ENCODE measurements around the gene FBXO22. TPM values are rescaled to one million over a fixed set of nuclear protein-coding genes. Genes with fewer than 3 reads are reported as not detected.

Gene FBXO22
- total and polyA plus RNA-seq, 2 experiments from 2014 or later = 37.8 to 49.8 TPM

DNA sequence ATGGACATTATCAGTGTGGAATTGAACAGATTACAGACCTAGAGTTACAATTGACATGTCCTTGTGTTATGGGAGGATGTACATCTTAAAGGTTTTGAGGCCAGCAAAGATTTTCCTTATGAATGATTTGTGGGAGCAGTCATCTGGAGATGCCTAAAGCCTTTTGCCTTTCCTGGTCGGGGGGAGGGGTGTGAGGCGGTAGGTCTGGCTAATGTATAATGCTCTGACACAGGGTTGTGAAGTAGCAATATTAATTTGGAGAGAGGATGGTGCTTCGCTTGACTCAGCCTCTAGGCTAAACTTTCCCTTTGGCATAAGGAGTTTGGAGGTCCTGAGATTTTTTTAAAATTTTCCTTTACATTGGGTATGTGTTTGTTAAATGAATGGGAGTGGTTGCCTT lies 23.3 kb downstream of the FBXO22 start:
- H3K4me2 ChIP-seq (ENCODE audit: unreplicated experiment) = no peak overlapping the region
- H3K27me3 ChIP-seq (replicated peaks; ENCODE audit: insufficient read depth) = no peaks in the 10 kb centered on the region
- H3K4me3 ChIP-seq = no peak overlapping the region
- TF ChIP-seq EZH2 (IDR thresholded peaks at IDR 0.05; ENCODE audit: insufficient read depth, poor library complexity, severe bottlenecking) (no peak), EZH2phosphoT487 (IDR thresholded peaks at IDR 0.05; ENCODE audit: insufficient read depth, low read depth) (no peak)
- H3K9me2 ChIP-seq (ENCODE audit: insufficient read depth) = no peaks in the 10 kb centered on the region
- no peak overlapping the region for H3K27ac ChIP-seq
- peaks cover 58% of the 10 kb centered on the region for H3K79me2 ChIP-seq (ENCODE audit: insufficient read depth)
- in situ Hi-C loops (cut with MboI) = no loop called here
- H2AFZ ChIP-seq = no peak overlapping the region
- H3K9ac ChIP-seq = no peak overlapping the region
- no peaks in the 10 kb centered on the region for H3F3A ChIP-seq (ENCODE audit: insufficient read depth)
- peaks cover 12% of the 10 kb centered on the region for H3K36me3 ChIP-seq (ENCODE audit: low read depth)
- peaks cover 8% of the 10 kb centered on the region for H3K4me1 ChIP-seq (ENCODE audit: insufficient read depth)
- 85% methylated on average over 3 of the region's 3 CpGs for WGBS, 2 experiments (ENCODE audit: low coverage in 1 of 2, low lambda C conversion rate in 2 of 2, missing lambda C conversion rate in 2 of 2)
- DNase-seq = no peak
- no peaks in the 10 kb centered on the region for H4K20me1 ChIP-seq (ENCODE audit: insufficient read depth)
- no peaks in the 10 kb centered on the region for H3K9me3 ChIP-seq (ENCODE audit: low read depth)

DNA sequence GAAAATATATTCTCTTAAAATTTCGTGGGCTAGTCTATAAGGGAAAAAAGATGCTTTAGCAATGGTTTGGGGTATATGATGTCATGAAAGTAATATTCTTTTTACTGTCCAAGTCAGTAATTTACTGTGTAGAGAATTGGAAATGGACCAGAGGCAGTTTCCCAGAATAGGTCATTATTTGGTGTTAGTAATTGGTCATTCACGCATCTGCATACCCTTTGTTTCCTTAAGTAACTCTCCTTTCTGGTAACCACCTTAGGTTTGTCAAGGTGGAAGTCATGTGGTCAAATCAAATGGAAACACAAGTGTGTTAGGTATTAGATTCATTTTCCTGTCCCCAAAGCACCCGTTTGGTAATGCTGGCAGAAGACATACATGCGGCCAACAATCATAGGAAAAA lies 23.9 kb downstream of the FBXO22 start:
- in situ Hi-C loops (cut with MboI) = no loop called here
- no peaks in the 10 kb centered on the region for H3K9me3 ChIP-seq (ENCODE audit: low read depth)
- H3K9ac ChIP-seq = no peak overlapping the region
- no peaks in the 10 kb centered on the region for H3K27me3 ChIP-seq (replicated peaks; ENCODE audit: insufficient read depth)
- peaks cover 51% of the 10 kb centered on the region for H3K79me2 ChIP-seq (ENCODE audit: insufficient read depth)
- peaks cover 2% of the 10 kb centered on the region; the same call in 1 of the 2 replicates for H3K4me1 ChIP-seq (ENCODE audit: insufficient read depth)
- 91 to 98% methylated on average over 4 of the region's 4 CpGs for WGBS, 2 experiments (ENCODE audit: low coverage in 1 of 2, low lambda C conversion rate in 2 of 2, missing lambda C conversion rate in 2 of 2)
- H2AFZ ChIP-seq = no peak overlapping the region
- peaks cover 15% of the 10 kb centered on the region for H3K36me3 ChIP-seq (ENCODE audit: low read depth)
- no peaks in the 10 kb centered on the region for H3K9me2 ChIP-seq (ENCODE audit: insufficient read depth)
- DNase-seq = no peak
- H4K20me1 ChIP-seq (ENCODE audit: insufficient read depth) = no peaks in the 10 kb centered on the region
- no peak for TF ChIP-seq EZH2phosphoT487 (IDR thresholded peaks at IDR 0.05; ENCODE audit: insufficient read depth, low read depth)
- no peak for TF ChIP-seq EZH2 (IDR thresholded peaks at IDR 0.05; ENCODE audit: insufficient read depth, poor library complexity, severe bottlenecking)
- no peak overlapping the region for H3K4me3 ChIP-seq
- no peak overlapping the region for H3K27ac ChIP-seq
- H3K4me2 ChIP-seq (ENCODE audit: unreplicated experiment) = no peak overlapping the region
- H3F3A ChIP-seq (ENCODE audit: insufficient read depth) = no peaks in the 10 kb centered on the region

- H3F3A ChIP-seq (ENCODE audit: insufficient read depth) = no peaks in the 10 kb centered on the region
Measured at GRCh38 chr15:75928680-75929608, 25.3 kb downstream of the FBXO22 start.

DNA sequence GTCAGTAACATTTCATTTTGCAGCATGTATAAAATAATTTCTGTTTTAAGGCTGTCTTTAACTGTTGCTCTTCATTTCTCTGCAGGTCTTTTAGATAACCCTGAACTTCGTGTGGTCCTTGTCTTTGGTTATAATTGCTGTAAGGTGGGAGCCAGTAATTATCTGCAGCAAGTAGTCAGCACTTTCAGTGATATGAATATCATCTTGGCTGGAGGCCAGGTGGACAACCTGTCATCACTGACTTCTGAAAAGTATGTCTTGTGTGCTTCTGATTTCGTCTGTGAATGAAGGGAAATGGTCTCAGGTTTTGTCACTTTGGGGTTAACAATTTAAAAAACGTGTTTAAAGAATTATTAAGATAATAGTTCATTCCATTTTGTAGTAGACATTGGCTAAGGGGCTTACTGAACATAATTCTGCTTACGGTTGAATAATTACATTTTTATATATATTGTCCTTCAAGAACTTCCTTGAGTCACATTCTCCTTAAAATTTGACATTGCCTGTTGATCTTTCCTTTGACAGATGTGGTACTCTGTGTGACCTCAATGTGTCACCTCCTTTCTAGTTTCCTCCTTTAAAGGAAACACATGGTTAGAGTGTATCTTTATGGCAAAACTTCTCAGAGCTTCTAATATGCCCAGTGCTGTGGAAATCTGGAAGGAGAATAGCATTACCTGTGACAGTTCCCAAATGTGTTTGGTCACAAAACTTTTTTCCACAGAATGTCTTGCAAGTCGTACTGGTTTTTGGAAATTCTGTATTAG lies 26.3 kb downstream of the FBXO22 start:
- DNase-seq = no peak
- Histone ChIP-seq H3K27me3 (replicated peaks; ENCODE audit: insufficient read depth) (no peaks in the 10 kb centered on the region), H4K20me1 (ENCODE audit: insufficient read depth) (no peaks in the 10 kb centered on the region), H3K9me3 (ENCODE audit: low read depth) (no peaks in the 10 kb centered on the region), H3K4me3 (no peak overlapping the region), H3K36me3 (ENCODE audit: low read depth) (peaks cover 38% of the 10 kb centered on the region; the same call in 1 of the 2 replicates), H3F3A (ENCODE audit: insufficient read depth) (no peaks in the 10 kb centered on the region), H3K79me2 (ENCODE audit: insufficient read depth) (peaks cover 29% of the 10 kb centered on the region), H3K27ac (no peak overlapping the region), H3K4me1 (ENCODE audit: insufficient read depth) (no peaks in the 10 kb centered on the region), H3K4me2 (ENCODE audit: unreplicated experiment) (no peak overlapping the region), H2AFZ (no peak overlapping the region), H3K9me2 (ENCODE audit: insufficient read depth) (no peaks in the 10 kb centered on the region), H3K9ac (no peak overlapping the region)
- TF ChIP-seq EZH2phosphoT487 (IDR thresholded peaks at IDR 0.05; ENCODE audit: insufficient read depth, low read depth) = no peak
- TF ChIP-seq EZH2 (IDR thresholded peaks at IDR 0.05; ENCODE audit: insufficient read depth, poor library complexity, severe bottlenecking) = no peak
- WGBS, 2 experiments (ENCODE audit: low coverage in 1 of 2, low lambda C conversion rate in 2 of 2, missing lambda C conversion rate in 2 of 2) = 69 to 73% methylated on average over 5 of the region's 5 CpGs
- in situ Hi-C loops (cut with MboI) = no loop called here

More at GRCh38 chr15:75928680-75929608, 25.3 kb downstream of the FBXO22 start:
- no peak overlapping the region for H2AFZ ChIP-seq
- no peak overlapping the region for H3K4me2 ChIP-seq (ENCODE audit: unreplicated experiment)
- TF ChIP-seq EZH2 (IDR thresholded peaks at IDR 0.05; ENCODE audit: insufficient read depth, poor library complexity, severe bottlenecking) (no peak), EZH2phosphoT487 (IDR thresholded peaks at IDR 0.05; ENCODE audit: insufficient read depth, low read depth) (no peak)
- no peak overlapping the region for H3K9ac ChIP-seq
- no peak overlapping the region for H3K4me3 ChIP-seq
- H4K20me1 ChIP-seq (ENCODE audit: insufficient read depth) = no peaks in the 10 kb centered on the region
- peak; percentile 35 for DNase-seq
- in situ Hi-C loops (cut with MboI) = no loop called here
- H3K4me1 ChIP-seq (ENCODE audit: insufficient read depth) = no peaks in the 10 kb centered on the region
- no peaks in the 10 kb centered on the region for H3K9me2 ChIP-seq (ENCODE audit: insufficient read depth)
- peaks cover 28% of the 10 kb centered on the region for H3K36me3 ChIP-seq (ENCODE audit: low read depth)
- 69 to 72% methylated on average over 9 of the region's 9 CpGs for WGBS, 2 experiments (ENCODE audit: low coverage in 1 of 2, low lambda C conversion rate in 2 of 2, missing lambda C conversion rate in 2 of 2)
- H3K79me2 ChIP-seq (ENCODE audit: insufficient read depth) = peaks cover 38% of the 10 kb centered on the region
- H3K27me3 ChIP-seq (replicated peaks; ENCODE audit: insufficient read depth) = no peaks in the 10 kb centered on the region
- no peak overlapping the region for H3K27ac ChIP-seq
- no peaks in the 10 kb centered on the region for H3K9me3 ChIP-seq (ENCODE audit: low read depth)
